Mesothelial cell of epicardium (in vitro differentiated cells): ENCODE data around the gene TLR3. TPM values are rescaled to one million over a fixed set of nuclear protein-coding genes. Genes with fewer than 3 reads are reported as not detected.
"Not testable (repeated sequence)": the region's sequence is repeated elsewhere in the genome, so short reads cannot be mapped to it uniquely, and the experiment has no call there.

Source experiments
- DNase-seq, 2 experiments: peaks; one replicate each; pipeline ENCODE4 v3.0.0; 2021; ENCODE audit warnings: low spot score in 2 of 2; ENCODE audit not compliant: unreplicated experiment in 2 of 2
- H3K27ac Mint-ChIP-seq: 2 replicates; pipeline ENCODE4 v1.8.0; 2021; ENCODE audit warnings: mixed read lengths
- H3K27me3 Mint-ChIP-seq: 2 replicates; pipeline ENCODE4 v1.8.0; 2021; ENCODE audit warnings: low read depth, mixed read lengths
- H3K36me3 Mint-ChIP-seq: 2 replicates; pipeline ENCODE4 v1.8.0; 2021; ENCODE audit warnings: mixed read lengths
- H3K4me1 Mint-ChIP-seq: 2 replicates; pipeline ENCODE4 v1.8.0; 2021; ENCODE audit warnings: mixed read lengths
- H3K4me3 Mint-ChIP-seq: 2 replicates; pipeline ENCODE4 v1.8.0; 2021; ENCODE audit warnings: mild to moderate bottlenecking, moderate library complexity, mixed read lengths
- H3K9me3 Mint-ChIP-seq: 2 replicates; pipeline ENCODE4 v1.8.0; 2021; ENCODE audit warnings: mixed read lengths
- total RNA-seq: library from RNA; stranded (reverse); gene quantifications from 3 replicates; pipeline ENCODE4 v1.2.1, GENCODE V29; 2021
- TF ChIP-seq, protein P1 (sequence below): fragments of 200-600 bp; sonication (generic); IDR thresholded peaks from one replicate; pipeline ENCODE4 v1.5.0; 2021; ENCODE audit warnings: antibody characterized with exemption; ENCODE audit not compliant: unreplicated experiment

Gene TLR3
- total RNA-seq, 1 donor from 2014 or later: 9.2 TPM

DNA sequence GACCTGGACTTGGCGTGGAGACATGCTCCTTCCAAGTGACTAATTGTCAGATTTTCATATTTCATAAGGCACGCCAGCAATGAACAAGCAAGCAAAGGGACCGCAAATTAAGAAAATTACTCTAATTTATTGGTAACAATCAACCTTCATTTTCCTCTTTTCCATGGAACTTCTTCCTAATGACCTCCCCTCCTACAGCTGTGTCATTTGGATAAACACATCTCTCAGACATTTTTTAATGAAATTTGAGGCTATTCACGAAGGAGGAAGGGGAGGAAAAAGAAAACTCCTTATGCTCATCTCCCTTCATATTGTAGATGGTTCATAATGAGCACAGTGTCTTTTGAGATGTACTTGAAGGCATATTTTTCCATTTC, 38.6 kb upstream of the TLR3 start:
- H3K27me3 Mint-ChIP-seq: no peaks in the 10 kb centered on the region
- H3K36me3 Mint-ChIP-seq: peaks cover 9% of the 10 kb centered on the region
- H3K9me3 Mint-ChIP-seq: peaks cover 23% of the 10 kb centered on the region
- TF ChIP-seq, protein P1, sequence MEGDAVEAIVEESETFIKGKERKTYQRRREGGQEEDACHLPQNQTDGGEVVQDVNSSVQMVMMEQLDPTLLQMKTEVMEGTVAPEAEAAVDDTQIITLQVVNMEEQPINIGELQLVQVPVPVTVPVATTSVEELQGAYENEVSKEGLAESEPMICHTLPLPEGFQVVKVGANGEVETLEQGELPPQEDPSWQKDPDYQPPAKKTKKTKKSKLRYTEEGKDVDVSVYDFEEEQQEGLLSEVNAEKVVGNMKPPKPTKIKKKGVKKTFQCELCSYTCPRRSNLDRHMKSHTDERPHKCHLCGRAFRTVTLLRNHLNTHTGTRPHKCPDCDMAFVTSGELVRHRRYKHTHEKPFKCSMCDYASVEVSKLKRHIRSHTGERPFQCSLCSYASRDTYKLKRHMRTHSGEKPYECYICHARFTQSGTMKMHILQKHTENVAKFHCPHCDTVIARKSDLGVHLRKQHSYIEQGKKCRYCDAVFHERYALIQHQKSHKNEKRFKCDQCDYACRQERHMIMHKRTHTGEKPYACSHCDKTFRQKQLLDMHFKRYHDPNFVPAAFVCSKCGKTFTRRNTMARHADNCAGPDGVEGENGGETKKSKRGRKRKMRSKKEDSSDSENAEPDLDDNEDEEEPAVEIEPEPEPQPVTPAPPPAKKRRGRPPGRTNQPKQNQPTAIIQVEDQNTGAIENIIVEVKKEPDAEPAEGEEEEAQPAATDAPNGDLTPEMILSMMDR: no peak
- H3K4me1 Mint-ChIP-seq: peaks cover 26% of the 10 kb centered on the region
- H3K4me3 Mint-ChIP-seq: peak overlapping the region; percentile 24
- no peak for DNase-seq
- H3K27ac Mint-ChIP-seq: peak overlapping the region; percentile 78

DNA sequence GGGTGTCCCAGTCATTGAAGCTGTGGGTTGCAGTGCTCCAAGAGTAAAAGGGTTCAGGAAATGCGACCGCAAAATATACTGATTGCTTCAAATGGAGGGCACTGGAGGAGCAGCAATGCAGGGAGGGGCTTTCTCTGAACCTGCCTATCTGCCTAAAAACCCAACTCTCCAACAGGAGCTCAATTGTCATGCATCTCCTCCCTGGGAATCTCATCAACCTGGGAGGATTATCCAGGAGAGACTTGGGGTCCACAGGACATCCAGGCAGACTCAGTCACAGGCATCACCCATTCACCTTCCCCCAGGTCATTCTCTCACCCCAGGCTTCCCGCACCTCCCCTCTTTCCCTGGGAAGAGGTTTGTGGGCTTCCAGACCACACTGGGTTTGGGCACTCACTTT, 38.2 kb upstream of the TLR3 start:
- TF ChIP-seq, protein P1: no peak
- H3K27ac Mint-ChIP-seq: peak overlapping the region; percentile 78
- peaks cover 26% of the 10 kb centered on the region for H3K4me1 Mint-ChIP-seq
- peaks cover 23% of the 10 kb centered on the region for H3K9me3 Mint-ChIP-seq
- no peak for DNase-seq
- no peak overlapping the region for H3K4me3 Mint-ChIP-seq
- H3K27me3 Mint-ChIP-seq: no peaks in the 10 kb centered on the region
- peaks cover 9% of the 10 kb centered on the region for H3K36me3 Mint-ChIP-seq

DNA sequence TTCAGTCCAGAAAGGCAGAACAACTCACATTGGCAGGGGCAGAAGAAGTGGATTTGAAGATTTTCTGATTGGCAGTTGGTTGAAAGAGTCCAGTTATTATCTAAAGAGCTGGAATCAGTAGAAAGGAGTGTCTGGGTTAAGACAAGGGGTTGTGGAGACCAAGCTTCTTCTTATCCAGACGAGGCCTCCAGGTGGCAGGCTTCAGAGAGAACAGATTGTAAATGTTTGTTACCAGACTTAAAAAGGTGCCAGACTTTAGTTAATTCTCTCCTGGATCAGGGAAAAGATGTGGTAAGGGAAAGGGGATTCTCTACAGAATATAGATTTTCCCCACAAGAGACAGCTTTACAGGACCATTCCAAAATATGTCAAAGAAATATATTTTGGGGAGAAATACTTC, 36.7 kb upstream of the TLR3 start:
- H3K9me3 Mint-ChIP-seq: peaks cover 30% of the 10 kb centered on the region
- H3K4me3 Mint-ChIP-seq: no peak overlapping the region
- peaks cover 19% of the 10 kb centered on the region for H3K36me3 Mint-ChIP-seq
- no peak for DNase-seq
- no peak overlapping the region for H3K27ac Mint-ChIP-seq
- no peaks in the 10 kb centered on the region for H3K27me3 Mint-ChIP-seq
- TF ChIP-seq, protein P1: no peak
- peaks cover 26% of the 10 kb centered on the region for H3K4me1 Mint-ChIP-seq

DNA sequence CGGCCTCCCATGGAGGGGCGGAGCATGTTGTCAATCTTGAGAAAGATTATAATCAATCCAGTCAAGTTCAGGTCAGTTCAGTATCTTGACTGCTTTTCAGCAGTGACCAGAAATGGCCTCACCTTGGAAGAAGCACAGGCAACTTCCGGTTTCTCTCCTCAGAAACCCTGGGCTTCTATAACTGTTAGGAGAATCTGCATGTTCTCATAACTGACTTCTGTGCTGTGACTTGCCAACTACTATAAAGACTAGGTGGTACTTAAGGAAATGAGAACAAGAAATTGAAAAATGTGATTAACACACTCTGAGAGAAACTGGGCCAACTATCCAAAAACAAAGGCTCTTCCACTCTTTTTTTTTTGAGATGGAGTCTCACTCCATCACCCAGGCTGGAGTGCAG, 35.9 kb upstream of the TLR3 start:
- TF ChIP-seq, protein P1: no peak
- H3K9me3 Mint-ChIP-seq: peaks cover 30% of the 10 kb centered on the region

DNA sequence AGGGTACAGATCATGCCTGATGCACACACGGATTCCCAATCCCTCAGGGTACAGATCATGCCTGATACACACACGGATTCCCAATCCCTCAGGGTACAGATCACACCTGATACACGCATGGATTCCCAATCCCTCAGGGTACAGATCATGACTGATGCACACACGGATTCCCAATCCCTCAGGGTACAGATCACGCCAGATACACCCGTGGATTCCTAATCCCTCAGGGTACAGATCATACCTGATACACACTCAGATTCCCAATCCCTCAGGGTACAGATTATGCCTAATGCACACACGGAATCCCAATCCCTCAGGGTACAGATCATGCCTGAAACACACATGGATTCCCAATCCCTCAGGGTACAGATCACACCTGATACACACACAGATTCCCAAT, 34.3 kb upstream of the TLR3 start:
- H3K27ac Mint-ChIP-seq, H3K4me3 Mint-ChIP-seq, DNase-seq, H3K27me3 Mint-ChIP-seq: not testable (repeated sequence)
- Mint-ChIP-seq H3K4me1 (peaks cover 21% of the 10 kb centered on the region), H3K9me3 (peaks cover 23% of the 10 kb centered on the region), H3K36me3 (peaks cover 15% of the 10 kb centered on the region)

More for the DNA sequence above, 35.9 kb upstream of the TLR3 start:
- Mint-ChIP-seq H3K4me1 (peaks cover 26% of the 10 kb centered on the region), H3K4me3 (no peak overlapping the region), H3K27me3 (no peaks in the 10 kb centered on the region), H3K36me3 (peaks cover 19% of the 10 kb centered on the region), H3K27ac (no peak overlapping the region)
- no peak for DNase-seq

DNA sequence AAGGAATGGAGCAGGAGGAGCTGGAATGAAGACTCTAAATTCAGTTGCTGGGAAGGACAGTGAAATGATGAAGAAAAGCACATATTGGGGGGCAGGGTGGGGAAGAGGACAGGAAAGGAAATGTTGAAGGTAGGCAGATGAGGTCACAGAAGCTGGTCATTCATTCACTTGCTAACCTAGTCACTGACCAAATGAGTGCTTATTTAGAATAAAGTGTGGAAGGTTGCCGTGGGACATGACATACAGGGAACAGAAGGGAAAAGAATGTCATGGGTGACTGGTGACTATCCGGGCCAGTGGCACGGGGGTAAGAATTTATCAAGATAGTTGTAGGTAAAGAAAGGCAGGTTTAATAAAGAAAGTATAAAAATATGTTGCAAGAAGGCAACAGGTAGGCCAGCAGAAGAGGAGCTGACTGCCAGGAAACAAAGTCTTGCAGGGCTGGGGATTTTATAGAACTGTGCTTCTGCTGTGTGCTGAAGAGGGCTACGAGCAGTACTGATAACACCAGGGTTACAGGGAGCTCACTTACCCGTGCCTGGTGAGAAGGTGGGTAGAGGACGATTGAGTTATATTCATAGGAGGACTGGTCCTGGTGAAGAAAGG, 31.9 kb upstream of the TLR3 start:
- peaks cover 15% of the 10 kb centered on the region for H3K27me3 Mint-ChIP-seq
- H3K4me3 Mint-ChIP-seq: no peak overlapping the region
- no peak overlapping the region for H3K27ac Mint-ChIP-seq
- peaks cover 15% of the 10 kb centered on the region for H3K36me3 Mint-ChIP-seq
- peaks cover 5% of the 10 kb centered on the region for H3K4me1 Mint-ChIP-seq
- DNase-seq: no peak
- peaks cover 23% of the 10 kb centered on the region for H3K9me3 Mint-ChIP-seq
- TF ChIP-seq, protein P1: no peak
